Activated T-helper 1 cell treated with Interleukin-2 at 50 U/mL for 16 hours (primary cell): ENCODE measurements around the gene MSL1.

Experiments used
- DNase-seq: peaks from one replicate; pipeline ENCODE4 v3.0.0-alpha.2; 2020; ENCODE audit warnings: low read depth

The MSL1 gene

GRCh38 chr17:40090237-40091119 lies 31.3 kb upstream of the MSL1 start:
- DNase-seq = no peak

GRCh38 chr17:40091691-40092397 lies 29.9 kb upstream of the MSL1 start:
- DNase-seq = no peak

GRCh38 chr17:40092581-40092980 lies 29.2 kb upstream of the MSL1 start:
- DNase-seq = no peak

GRCh38 chr17:40093005-40093579 lies 28.7 kb upstream of the MSL1 start:
- no peak for DNase-seq

- DNase-seq = no peak
These were observed 28.1 kb upstream of the MSL1 start for GRCh38 chr17:40093580-40094201.

GRCh38 chr17:40094874-40095273 lies 26.9 kb upstream of the MSL1 start:
- no peak for DNase-seq

GRCh38 chr17:40095351-40095943 lies 26.3 kb upstream of the MSL1 start:
- DNase-seq = no peak

- DNase-seq = peak; percentile 64
These were observed 25.6 kb upstream of the MSL1 start for GRCh38 chr17:40095944-40096791.

- no peak for DNase-seq
These were observed 24.7 kb upstream of the MSL1 start for GRCh38 chr17:40097087-40097486.

GRCh38 chr17:40097931-40098845 lies 23.6 kb upstream of the MSL1 start:
- DNase-seq = no peak

GRCh38 chr17:40098846-40099618 lies 22.7 kb upstream of the MSL1 start:
- peak; percentile 98 for DNase-seq

GRCh38 chr17:40099619-40100418 lies 22.0 kb upstream of the MSL1 start:
- DNase-seq = no peak

- no peak for DNase-seq
These were observed 21.4 kb upstream of the MSL1 start, which contains the start of gene NR1D1 for GRCh38 chr17:40100419-40100668. Gene NR1D1 (minus strand): TSS chr17:40100589. CDS start chr17:40100094, 495 bp downstream.

- DNase-seq = peak; percentile 84
These were observed 21.0 kb upstream of the MSL1 start for GRCh38 chr17:40100669-40101366.

- DNase-seq = no peak
These were observed 20.2 kb upstream of the MSL1 start for GRCh38 chr17:40101367-40102210.

- DNase-seq = no peak
These were observed 18.6 kb upstream of the MSL1 start for GRCh38 chr17:40103071-40103661.

- no peak for DNase-seq
These were observed 18.1 kb upstream of the MSL1 start for GRCh38 chr17:40103688-40104087.
